ACHN (cell line): Measurements from ENCODE around the gene SIRT4.

Source experiments
- DNase-seq: peaks from one replicate; pipeline ENCODE4 v3.0.0-alpha.2; 2015
- in situ Hi-C: cut with HindIII; loops from 2 replicates; pipeline ENCODE4 v1.10.0; 2017; ENCODE audit warnings: low sequenced_read_pairs, low pct_ligation_motif_present, low pct_unique_long_range_greater_than_20kb

SIRT4 gene

DNA sequence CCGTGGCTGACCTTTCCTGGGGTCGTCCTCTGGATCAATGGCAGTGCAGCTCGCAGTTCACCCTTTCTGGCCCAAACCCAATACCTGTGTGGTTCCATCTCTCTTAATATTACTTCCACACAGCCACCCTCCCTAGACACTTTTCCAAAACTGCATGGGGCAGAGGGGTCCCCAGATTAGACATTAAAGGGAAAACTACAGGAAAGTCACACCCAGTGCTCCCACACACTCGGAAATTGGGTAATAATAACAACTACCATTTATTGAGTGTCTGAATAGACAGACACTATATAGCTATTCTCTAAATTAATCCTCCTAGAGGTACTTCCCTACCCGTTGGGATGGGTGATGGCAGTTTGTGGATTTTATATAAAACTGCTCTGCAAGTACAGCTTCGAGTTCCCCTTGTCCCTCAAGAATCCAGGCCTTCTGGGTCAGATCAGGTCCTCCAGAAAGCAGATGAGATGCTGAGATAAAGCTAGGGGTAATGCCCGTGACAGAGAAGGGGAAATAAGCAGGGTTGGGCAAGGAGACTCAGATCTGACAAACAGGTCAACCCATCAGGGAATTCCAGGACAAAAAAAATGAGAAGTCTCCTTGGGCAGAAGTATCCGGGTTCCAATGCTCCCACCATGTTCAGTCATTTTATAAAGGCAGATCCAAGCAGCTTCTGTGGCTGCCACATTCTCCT is 35.8 kb upstream of the SIRT4 start:
- no peak for DNase-seq
- in situ Hi-C loops: loop anchor here (5.0 to 10.0 kb wide), 2 partner anchors 44 to 62 kb away; partner anchors contain the start of gene RPLP0

DNA sequence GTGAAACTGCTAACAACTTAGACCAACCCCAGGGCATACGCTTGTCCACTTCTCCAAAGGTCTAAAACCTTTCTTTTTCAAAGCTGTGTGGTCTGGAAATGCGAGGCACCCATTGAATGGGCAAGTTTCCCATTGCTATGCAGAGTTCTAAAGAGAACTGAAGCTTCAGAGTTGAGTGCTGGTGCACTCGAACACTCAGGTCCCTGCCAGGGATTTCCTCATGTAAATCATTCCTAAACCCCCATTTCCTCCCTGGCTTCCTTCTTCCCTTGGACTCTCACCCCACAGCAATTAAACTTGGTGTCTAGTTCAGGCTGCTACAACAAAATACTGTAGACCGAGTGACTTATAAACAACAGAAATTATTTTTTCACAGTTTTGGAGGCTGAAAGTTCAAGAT is 34.4 kb upstream of the SIRT4 start:
- in situ Hi-C loops: loop anchor here (5.0 to 10.0 kb wide), 2 partner anchors 45 to 63 kb away; partner anchors contain the start of gene RPLP0
- DNase-seq: no peak

- in situ Hi-C loops: no loop called here
- DNase-seq: no peak
Observed at GRCh38 chr12:120276734-120277133, 25.4 kb upstream of the SIRT4 start.

- in situ Hi-C loops: no loop called here
- DNase-seq: no peak
Observed at GRCh38 chr12:120278137-120279069, 23.7 kb upstream of the SIRT4 start.

GRCh38 chr12:120283318-120283717 is 18.8 kb upstream of the SIRT4 start:
- DNase-seq: no peak
- in situ Hi-C loops: no loop called here

- DNase-seq: no peak
- in situ Hi-C loops: no loop called here
Observed at GRCh38 chr12:120284381-120284780, 17.7 kb upstream of the SIRT4 start.

GRCh38 chr12:120286768-120287490 is 15.2 kb upstream of the SIRT4 start:
- in situ Hi-C loops: no loop called here

GRCh38 chr12:120287491-120287890 is 14.6 kb upstream of the SIRT4 start:
- in situ Hi-C loops: no loop called here
- no peak for DNase-seq

More at GRCh38 chr12:120286768-120287490, 15.2 kb upstream of the SIRT4 start:
- DNase-seq: no peak

DNA sequence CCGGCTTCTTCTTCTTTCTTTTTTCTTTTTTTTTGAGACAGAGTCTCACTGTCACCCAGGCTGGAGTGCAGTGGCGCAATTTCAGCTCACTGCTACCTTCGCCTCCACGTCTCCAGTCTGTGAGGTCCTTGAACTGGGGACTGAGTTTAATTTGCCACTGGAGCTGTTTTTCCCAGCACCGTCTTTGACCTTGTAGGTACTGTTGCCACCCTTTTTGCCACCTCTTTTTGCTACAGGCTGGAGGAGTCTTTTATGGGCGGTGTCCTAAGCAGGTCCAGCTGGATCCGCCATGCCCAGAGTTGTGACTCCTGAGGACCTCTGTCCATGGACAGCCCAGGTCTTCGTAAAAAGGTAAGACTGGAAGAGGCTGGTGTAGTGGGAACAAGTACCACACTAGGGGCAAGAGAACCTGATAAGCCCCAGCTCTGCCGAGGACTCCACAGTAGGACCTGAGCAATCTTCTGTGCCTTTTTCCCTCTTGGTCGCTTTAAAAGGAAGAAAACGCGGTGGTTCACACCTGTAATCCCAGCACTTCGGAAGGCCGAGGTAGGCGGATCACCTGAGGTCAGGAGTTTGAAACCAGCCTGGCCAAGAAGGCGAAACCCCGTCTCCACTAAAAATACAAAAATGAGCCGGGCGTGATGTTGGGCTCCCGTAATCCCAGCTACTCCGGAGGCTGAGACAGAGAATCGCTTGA is 11.4 kb upstream of the SIRT4 start:
- no peak for DNase-seq

DNA sequence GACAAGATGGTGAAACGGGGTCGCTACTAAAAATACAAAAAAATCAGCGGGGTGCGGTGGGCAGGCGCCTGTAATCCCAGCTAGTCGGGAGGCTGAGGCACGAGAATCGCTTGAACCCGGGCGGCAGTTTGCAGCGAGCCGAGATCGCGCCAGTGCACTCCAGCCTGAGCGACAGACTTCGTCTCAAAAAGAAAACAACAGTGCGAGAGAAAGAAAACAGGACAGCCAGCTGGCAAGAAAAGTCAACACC is 9.8 kb upstream of the SIRT4 start:
- DNase-seq: no peak
- in situ Hi-C loops: no loop called here

More for the DNA sequence above, 11.4 kb upstream of the SIRT4 start:
- in situ Hi-C loops: no loop called here

DNA sequence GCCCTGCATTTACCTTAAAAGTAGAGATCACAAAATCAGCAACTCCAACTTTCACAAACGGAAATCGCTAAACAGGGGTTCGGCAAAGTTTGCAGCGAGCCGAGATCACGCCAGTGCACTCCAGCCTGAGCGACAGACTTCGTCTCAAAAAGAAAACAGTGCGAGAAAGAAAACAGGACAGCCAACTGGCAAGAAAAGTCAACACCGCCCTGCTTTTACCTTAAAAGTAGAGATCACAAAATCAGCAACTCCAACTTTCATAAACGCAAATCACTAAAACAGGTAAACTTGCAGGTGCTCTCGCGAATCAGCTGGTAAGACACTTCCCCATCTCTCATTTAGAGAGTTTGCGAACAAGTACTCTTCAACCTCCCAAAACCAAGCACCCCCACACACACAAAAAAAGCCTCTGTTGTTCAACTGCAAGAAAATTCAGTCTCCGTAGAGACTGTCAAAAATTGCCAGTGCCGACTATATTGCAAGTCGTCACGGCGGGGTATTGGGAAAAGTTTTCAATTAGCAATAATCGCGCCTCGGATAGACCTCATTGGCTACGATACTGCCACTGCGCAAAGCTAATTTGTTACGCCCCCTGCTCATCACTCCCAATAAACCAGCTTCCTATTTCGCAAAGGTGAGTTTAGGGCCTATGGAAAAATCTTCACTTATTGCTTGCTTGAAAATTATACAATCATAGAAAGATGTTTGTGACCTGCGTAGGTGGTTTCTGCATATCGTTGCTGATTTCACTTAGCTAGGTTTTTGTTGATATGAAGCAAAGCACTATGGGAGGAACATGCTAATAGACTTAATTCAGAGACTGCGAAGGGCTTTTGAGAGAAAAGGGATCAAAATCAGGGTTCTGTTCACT is 9.2 kb upstream of the SIRT4 start, which contains the start of gene RNU4-1:
Gene RNU4-1 (minus strand): TSS at position 577 of the 871 bp plus-strand sequence.
- peak; percentile 99 for DNase-seq
- in situ Hi-C loops: no loop called here

- peak; percentile 39 for DNase-seq
- in situ Hi-C loops: no loop called here
Observed at GRCh38 chr12:120314220-120314619, 12.1 kb downstream of the SIRT4 start.

DNA sequence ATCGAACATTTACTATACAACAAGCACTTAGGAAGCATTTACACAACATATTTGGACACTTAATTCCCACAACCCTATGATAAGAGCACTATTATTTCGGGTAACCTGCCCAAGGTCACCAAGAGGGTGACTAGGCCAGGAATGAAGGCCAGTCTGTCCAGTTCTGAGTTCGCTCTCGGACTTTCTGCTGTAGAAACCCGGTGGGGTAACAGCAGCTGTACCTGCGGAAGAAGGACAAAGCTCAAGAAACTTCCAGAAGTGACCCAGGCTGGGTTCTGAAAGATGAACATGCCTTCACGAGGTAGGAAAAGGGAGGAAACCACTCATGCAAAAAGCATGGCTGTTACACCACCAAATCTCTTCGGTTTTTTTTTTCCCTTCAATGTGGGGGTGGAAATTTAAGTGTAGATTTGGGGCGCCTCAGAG is 14.7 kb downstream of the SIRT4 start:
- no peak for DNase-seq
- in situ Hi-C loops: no loop called here

- in situ Hi-C loops: no loop called here
Observed at GRCh38 chr12:120317224-120318105, 15.3 kb downstream of the SIRT4 start.

DNA sequence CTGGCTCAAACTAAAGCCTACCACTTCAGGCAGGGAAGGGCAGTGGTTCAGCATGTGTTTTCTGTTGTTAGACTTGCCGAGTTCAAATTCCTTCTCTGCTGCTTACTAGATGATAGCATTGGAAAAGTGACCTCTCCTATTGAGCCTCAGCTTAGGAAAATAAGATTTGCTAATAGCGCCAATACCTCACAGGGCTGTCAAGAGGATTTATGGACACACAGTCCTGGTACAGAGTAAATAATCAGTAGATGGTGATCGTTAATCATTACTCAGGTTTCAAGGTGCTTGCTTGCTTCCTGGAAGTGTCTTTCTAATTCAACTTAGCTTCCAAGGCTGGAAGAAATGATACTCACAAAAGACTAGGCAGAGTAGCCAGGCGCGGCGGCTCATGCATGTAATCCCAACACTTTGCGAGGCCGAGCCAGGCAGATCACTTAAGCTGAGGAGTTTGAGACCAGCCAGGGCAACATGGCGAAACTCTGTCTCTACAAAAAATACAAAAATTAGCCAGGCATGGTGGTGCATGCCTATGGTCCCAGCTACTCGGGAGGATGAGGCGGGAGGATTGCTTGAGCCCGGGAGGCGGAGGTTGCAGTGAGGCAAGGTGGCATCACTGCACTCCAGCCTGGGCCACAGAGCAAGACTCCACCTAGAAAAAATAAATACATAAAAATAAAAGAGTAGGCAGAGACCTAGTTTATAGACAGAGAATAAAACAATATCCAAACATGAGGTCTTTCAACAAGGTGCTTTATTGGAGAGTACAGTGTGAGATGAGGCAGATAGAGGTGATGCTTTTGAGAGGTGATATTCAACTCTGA is 19.5 kb downstream of the SIRT4 start:
- no peak for DNase-seq
- in situ Hi-C loops: no loop called here

More at GRCh38 chr12:120317224-120318105, 15.3 kb downstream of the SIRT4 start:
- DNase-seq: peak; percentile 100

- in situ Hi-C loops: no loop called here
- no peak for DNase-seq
Observed at GRCh38 chr12:120323772-120324171, 21.7 kb downstream of the SIRT4 start.
